ENCODE results near the gene EGLN3.
"Not testable (repeated sequence)": the region's sequence is repeated elsewhere in the genome, so short reads cannot be mapped to it uniquely, and the experiment has no call there.

Gene EGLN3

DNA sequence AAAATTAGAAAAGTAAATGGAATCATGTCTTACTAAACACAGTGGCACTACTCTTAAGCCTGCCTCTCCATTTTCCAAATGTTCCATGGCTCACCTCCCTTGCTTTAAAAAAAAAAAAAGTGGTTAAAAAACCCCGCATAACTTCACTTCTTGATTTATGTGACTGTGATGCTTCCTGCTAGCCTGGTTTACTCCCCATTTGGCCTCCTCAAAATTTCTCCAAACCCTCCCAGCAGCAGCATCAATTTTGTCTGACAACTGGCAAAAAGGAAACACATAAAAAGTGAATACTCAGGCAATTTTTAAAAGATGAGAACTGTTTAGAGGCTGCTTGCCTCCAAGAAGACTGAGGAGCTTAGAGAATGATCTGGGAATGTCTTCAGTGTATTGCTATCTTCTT is 17.8 kb upstream of the EGLN3 start:
- TF ChIP-seq, protein P1, sequence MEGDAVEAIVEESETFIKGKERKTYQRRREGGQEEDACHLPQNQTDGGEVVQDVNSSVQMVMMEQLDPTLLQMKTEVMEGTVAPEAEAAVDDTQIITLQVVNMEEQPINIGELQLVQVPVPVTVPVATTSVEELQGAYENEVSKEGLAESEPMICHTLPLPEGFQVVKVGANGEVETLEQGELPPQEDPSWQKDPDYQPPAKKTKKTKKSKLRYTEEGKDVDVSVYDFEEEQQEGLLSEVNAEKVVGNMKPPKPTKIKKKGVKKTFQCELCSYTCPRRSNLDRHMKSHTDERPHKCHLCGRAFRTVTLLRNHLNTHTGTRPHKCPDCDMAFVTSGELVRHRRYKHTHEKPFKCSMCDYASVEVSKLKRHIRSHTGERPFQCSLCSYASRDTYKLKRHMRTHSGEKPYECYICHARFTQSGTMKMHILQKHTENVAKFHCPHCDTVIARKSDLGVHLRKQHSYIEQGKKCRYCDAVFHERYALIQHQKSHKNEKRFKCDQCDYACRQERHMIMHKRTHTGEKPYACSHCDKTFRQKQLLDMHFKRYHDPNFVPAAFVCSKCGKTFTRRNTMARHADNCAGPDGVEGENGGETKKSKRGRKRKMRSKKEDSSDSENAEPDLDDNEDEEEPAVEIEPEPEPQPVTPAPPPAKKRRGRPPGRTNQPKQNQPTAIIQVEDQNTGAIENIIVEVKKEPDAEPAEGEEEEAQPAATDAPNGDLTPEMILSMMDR (conservative IDR thresholded peaks at IDR 0.05) = no peak

DNA sequence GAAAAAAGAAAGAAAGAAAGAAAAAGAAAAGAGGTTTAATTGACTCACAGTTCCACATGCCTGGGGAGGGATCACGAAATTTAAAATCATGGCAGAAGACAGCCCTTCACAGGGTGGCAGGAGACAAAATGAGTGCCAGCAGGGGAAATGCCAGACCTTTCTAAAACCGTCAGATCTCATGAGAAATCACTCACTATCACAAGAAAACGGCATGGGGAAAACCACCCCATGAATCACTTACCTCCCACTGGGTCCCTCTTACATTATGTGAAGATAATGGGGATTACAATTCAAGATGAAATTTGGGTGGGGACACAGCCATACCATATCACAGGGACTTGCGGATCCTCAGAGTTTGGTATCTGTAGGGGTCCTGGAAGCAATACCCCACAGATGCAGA is 16.3 kb upstream of the EGLN3 start:
- TF ChIP-seq, protein P1 (conservative IDR thresholded peaks at IDR 0.05) = no peak

More for the DNA sequence above, 17.8 kb upstream of the EGLN3 start:
- no peak overlapping the region for H3K27ac ChIP-seq

DNA sequence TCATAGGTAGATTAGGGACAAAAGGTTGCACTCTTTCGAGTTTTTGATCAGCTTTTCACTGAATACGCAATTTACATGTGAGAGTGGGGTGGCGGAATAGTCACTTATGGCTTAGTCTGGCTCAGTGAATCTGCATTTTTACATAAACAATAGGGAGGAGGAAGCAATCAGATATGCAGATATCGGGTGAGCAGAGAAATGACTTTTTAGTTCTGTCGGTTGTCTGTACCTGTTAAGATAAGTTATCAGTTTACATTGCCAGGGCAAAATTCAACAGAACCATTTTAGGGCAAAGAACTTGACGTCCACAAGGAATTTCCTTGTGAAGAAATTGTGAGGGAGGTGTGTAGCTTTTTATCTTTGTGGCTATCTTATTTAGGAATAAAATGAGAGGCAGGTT is 15.4 kb upstream of the EGLN3 start:
- H3K27ac ChIP-seq = no peak overlapping the region
- TF ChIP-seq, protein P1 (conservative IDR thresholded peaks at IDR 0.05) = no peak

More for the DNA sequence above, 16.3 kb upstream of the EGLN3 start:
- H3K27ac ChIP-seq = no peak overlapping the region

DNA sequence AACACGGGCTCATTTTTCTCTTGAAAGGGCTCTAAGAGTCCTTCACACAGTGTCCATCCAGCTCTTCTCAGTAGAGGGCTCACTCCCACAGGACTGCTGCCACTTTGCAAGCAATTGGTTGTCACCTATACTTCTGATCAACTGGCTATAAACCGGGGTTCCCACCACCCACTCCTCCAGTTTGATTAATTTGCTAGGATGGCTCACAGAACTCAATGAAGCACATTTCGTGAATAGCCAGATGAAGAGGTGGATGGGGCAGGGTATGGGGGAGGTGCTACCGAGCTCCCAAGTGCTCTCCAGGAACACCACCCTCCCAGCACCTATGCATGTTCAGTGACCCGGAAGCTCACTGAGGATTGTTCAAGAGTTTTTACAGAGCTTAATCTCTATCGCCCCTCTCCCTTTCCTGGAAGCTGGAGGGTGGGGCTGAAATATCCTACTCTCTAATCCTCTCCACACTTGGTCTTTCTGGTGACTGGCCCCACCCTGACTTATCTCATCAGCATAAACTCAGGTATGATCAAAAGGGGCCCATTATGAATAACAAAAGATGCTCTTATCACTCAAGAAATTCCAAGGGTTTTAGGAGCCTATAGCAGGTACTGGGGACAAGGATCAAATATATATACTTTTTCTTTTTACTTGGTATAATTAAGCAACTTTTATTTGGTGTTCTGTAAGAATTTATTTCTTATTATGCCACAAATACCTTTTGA is 13.9 kb upstream of the EGLN3 start:
- TF ChIP-seq, protein P1 (conservative IDR thresholded peaks at IDR 0.05) = no peak
- no peak overlapping the region for H3K27ac ChIP-seq

DNA sequence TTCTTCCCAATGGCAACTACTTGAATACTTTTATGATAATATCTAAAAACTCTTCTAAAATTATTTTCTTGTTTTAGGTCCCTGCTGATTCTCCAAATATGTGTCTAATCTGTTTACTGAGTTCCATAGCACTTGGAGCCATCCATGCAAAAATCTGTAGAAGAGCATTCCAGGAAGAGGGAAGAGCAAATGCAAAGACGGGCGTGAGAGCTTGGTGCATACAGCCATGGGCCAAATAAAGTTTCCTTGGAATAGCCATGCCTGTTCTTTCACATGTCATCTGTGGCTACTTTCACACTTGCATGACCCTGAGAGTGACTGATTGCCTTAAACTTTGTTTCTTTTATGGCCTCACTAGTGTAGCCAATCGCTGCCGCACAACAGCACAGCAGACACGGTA is 13.0 kb upstream of the EGLN3 start:
- H3K27ac ChIP-seq = no peak overlapping the region
- TF ChIP-seq, protein P1 (conservative IDR thresholded peaks at IDR 0.05) = no peak

DNA sequence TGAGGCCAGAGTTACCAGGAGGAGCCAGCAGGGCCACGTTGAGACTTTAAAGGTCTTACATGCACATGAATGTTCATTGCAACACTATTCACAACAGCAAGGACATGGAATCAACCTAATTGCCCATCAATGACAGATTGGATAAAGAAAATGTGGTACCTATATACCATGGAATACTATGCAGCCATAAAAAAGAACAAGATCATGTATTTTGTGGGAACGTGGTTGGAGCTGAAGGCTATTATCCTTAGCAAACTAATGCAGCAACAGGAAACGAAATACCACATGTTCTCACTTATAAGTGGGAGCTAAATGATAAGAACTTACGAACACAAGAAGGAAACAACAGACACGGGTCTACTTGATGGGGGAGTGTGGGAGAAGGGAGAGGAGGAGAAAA is 11.6 kb upstream of the EGLN3 start:
- not testable (repeated sequence) for H3K27ac ChIP-seq

DNA sequence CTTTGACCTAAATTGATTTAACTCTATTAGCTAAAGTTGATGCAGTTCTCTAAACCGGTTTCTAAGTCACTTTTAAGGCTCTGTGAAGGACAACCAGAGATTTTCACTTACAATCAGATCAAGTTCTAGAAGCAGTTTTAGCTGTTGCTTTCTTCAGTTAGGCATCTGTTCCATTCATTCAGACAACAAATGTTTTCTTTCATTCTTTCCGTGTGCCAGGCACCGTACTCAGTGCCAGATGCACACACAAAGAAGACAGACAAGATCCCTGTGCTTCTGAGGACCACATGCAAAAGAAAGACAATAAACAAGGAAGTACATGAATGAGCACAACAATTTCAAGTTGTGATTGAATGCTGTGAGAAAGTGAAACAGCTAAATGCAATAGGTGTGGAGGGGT is 11.1 kb upstream of the EGLN3 start:
- H3K27ac ChIP-seq = no peak overlapping the region
- TF ChIP-seq, protein P1 (conservative IDR thresholded peaks at IDR 0.05) = no peak

DNA sequence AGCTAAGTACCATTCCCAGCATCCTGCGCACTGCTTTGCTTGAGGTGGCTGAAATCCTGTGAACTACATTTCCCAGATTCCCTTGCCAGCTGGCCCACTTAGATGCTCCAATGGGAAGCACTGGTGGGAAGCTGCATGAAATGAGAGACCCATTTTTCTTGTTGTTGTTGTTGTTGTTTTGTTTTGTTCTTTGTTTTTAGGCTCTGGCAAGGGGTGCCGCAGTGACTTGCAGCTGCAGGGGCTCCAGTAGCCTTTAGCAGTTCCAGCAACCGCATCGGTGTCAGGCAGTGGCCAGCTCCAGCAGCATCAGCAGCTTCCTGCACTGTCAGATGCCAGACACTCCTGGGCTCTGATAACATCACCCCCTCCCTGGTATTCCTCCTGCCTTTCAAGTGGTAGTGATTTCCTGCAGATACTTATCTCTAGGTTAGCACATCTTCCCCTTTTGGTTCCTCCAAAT is 8.8 kb upstream of the EGLN3 start:
- TF ChIP-seq, protein P1 (conservative IDR thresholded peaks at IDR 0.05) = no peak
- peak overlapping the region; percentile 11; the same call in 1 of the 2 replicates for H3K27ac ChIP-seq

Measured in VCaP (cell line).